Right renal pelvis (tissue), 4 donors: Measurements from ENCODE around the gene LRBA. TPM values are rescaled to one million over a fixed set of nuclear protein-coding genes. Genes with fewer than 3 reads are reported as not detected.
"Not testable (repeated sequence)": the region's sequence is repeated elsewhere in the genome, so short reads cannot be mapped to it uniquely, and the experiment has no call there.

ENCODE experiments used
- DNase-seq, 4 donors: peaks; one replicate each; pipeline ENCODE4 v3.0.0-alpha.2; 2013; ENCODE audit warnings: low read depth in 4 of 4, low spot score in 3 of 4, missing footprints in 1 of 4
- polyA plus RNA-seq, 4 donors: library from polyadenylated mRNA; unstranded; fragments of 120-200 nt; gene quantifications; one replicate each; pipeline ENCODE4 v1.2.1, GENCODE V29; 2013; ENCODE audit not compliant: insufficient read length in 4 of 4

Gene LRBA
- polyA plus RNA-seq, 4 donors, result 62.2 to 70.6 (median 67.6) TPM

- DNase-seq, result peak; percentile 72 to 86 (median 75)
Observed at GRCh38 chr4:151015459-151016347, 619 bp upstream of the LRBA start.

DNA sequence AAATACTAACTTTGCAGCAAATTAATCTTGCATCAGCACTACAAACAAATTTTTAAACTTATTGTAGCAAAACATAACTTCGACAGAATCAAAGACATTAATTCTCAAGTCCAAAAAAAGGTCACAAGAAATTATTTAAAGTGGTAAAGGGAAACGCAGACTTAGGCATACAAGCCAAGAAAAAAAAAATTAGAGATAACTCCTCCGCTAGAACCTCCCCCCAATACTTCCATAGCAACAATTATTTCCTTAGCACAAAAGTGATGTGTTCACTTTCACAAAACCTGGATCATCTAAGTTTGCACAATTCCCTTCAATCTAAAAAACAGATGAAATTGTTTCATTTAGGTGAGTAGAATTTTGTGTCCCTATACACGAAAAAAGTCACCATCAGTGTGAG lies 1.1 kb downstream of the LRBA start:
- no peak for DNase-seq

DNA sequence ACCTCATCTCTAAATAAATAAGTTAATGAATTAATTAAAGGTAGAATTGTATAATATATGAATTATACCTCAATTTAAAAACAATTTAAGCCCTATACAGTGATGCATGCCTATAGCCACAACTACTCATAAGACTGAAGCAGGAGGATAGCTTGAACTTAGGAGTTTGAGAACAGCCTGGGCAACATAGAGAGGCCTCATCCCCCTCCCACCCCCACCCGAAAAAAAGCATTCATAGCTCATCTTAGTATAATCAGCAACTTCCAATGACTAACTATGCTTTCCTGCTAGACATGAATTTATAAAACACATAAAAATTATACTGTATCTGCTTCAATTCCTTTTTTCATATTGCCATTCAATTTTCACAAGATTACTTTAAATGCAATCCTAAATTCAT lies 1.6 kb downstream of the LRBA start:
- no peak for DNase-seq

DNA sequence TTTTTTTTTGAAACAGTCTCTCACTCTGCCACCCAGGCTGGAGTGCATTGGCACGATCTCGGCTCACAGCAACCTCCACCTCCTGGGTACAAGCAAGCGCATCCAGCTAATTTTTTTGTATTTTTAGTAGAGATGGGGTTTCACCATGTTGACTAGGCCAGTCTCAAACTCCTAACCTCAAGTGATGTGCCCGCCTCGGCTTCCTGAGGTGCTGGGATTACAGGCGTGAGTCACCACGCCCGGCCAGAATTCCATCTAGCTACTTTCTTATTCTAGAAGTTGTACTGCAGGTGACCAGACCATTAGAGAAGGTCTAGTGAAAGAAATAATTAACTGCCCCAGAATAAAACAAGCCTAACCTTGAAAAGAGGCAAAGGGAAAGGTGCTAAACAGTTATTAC lies 2.3 kb downstream of the LRBA start:
- DNase-seq, result no peak

- no peak for DNase-seq
Observed at GRCh38 chr4:151012376-151012775, 2.7 kb downstream of the LRBA start.

DNA sequence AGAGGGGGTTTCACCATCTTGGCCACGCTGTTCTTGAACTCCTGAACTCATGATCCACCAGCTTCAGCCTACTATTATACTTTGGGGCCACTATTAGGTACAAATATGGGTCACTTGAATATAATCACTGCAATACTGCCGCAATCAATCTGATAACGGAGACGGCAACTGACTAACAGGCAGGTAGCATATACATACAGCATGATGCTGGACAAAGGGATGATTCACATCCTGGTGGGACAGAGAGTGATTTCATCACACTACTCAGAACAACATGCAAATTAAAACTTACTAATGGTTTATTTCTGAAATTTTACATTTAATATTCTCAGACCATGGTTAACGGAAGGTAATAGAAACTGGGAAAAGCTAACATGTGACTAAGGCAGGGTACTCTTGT lies 10.9 kb downstream of the LRBA start:
- DNase-seq, result no peak

DNA sequence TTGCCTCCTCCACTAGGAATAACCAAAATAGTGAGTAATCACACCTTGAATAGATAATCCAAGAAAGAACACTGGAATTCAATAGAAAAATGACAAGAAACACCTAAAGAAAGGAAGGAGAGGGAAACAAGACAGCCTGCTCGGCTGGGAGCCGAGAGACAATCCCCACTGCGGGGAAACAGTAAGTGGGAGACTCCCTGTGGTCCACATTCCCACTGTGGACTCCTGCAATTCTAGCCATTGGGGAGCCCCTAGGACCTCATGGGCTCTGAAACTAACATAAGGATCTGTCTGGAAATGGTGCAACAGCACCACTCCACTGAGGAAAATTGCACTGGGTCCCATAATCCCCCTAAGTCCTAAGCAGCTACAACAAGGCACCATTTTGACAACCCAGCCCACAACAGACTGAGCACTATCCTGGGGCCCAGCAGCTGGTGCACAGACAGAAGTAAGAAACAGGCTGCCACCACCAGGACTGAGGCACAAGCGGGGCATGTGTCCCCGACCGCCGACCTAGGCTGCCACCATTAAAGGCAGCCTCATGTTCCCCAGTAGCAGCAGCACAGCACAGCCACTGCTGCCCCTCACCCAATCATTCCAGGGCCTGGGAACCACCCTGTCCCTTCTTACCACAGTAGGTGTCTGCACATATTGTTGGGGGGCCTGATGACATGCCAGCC lies 14.2 kb downstream of the LRBA start:
- DNase-seq, result no peak

- DNase-seq, result no peak
Observed at GRCh38 chr4:150999086-150999485, 16.0 kb downstream of the LRBA start.

GRCh38 chr4:150997141-150997540 lies 17.9 kb downstream of the LRBA start:
- no peak for DNase-seq

DNA sequence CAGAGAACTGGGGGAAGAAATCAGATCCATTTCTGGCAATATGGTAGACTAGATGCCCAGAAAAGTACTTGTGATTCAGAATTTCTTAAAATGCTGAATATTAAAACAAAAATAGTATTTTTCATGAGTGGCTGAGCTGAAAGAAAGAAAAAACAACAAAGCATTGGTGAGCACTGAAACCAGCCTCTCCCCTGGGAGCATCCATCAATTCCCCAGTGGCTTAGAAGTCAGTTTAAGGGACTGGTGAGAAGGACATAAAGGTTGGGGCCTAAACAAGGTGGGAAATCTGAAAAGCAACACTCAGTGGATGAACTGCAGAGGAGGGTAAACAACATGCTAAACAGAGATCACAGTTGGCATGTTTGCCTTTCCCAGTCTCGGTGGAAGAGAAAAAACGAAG lies 20.4 kb downstream of the LRBA start:
- no peak for DNase-seq

- DNase-seq, result not testable (repeated sequence)
Observed at GRCh38 chr4:150993577-150993976, 21.5 kb downstream of the LRBA start.

DNA sequence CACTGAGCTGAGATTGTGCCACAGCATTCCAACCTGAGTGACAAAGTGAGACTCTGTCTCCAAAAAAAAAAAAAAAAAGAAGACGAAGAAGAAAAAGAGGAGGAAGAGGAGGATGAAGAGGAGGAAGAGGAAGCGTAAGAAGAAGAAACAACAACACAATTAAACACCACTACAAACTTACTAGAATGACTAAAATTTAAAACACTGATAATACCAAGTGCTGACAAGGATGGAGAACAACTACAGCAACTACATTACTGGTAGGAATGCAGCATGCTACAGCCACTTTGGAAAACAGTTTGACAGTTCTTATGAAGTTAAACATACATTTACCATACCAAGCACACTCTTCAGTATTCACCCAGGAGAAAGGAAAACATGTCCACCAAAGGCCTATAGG lies 24.1 kb downstream of the LRBA start:
- no peak for DNase-seq

GRCh38 chr4:150990250-150990649 lies 24.8 kb downstream of the LRBA start:
- DNase-seq, result no peak

DNA sequence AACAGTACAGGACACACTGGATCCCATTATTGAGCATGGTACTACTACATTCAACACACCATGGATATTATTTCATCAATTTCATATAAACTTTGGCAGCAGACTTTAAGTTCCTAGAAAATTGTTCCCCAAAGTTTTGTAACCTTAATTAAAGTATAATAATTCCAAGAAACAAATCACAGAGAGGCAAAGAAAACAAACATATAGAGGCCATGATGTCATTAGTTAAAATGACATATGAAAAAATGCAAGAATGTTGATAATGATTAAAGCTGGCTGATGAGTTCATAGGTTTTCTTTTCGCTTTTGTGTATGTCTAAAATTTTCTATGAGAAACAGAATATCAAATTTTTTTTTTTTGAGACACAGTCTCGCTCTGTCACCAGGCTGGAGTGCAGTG lies 26.8 kb downstream of the LRBA start:
- no peak for DNase-seq

GRCh38 chr4:150987204-150987603 lies 27.9 kb downstream of the LRBA start:
- no peak for DNase-seq

DNA sequence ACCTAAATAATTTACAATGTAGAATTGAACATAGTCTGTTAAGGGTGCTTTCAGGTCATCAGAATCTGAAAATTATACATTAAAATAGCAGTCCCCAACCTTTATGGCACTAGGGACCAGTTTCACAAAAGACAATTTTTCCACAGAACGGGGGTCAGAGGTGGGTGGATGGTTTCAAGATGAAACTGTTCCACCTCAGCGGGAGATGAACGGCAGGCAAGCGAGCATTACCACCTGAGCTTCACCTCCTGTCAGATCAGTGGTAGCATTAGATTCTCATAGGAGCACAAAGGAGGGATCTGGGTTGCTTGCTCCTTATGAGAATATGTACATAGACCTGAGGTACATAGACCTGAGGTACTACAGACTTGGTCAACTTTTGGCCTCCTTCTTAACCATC lies 29.0 kb downstream of the LRBA start:
- DNase-seq, result no peak

- DNase-seq, result no peak
Observed at GRCh38 chr4:150983851-150984250, 31.2 kb downstream of the LRBA start.

- DNase-seq, result no peak
Observed at GRCh38 chr4:150982557-150983233, 32.4 kb downstream of the LRBA start.

- no peak for DNase-seq
Observed at GRCh38 chr4:150978738-150979575, 36.1 kb downstream of the LRBA start.

DNA sequence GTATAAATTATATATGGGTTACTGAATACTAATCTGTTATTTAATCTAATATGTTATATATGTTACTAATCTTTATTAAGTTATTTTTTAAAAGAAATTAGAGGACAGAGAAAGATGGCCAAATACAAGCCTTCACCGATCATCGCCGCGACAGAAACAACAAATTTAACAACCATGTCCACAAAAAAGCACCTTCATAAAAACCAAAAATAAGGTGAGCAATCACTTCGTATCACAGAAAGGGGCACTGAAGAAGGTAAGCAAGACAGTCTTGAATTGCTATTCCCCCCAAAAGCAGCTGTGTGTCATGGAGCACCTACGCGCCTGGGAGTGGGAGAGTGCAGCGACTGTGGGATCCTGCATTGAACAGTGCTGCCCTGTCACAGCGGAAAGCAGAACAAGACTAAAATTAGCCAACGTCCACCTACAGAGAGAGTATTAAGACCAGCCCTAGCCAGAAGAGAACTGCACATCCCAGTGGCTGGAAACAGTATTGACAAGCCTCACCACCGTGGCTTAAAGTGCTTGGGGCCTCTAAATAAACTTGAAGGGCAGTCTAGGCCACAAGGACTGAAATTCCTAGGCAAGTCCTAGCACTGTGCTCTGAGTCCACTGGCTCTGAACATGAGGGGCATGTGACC lies 38.5 kb downstream of the LRBA start:
- no peak for DNase-seq
